NCI-H774 (cell line): ENCODE measurements around the gene SFTA2.
"Not testable (repeated sequence)": the region's sequence is repeated elsewhere in the genome, so short reads cannot be mapped to it uniquely, and the experiment has no call there.

Source experiments
- DNase-seq: peaks from one replicate; lab custom pipeline; 2025; lab: John Stamatoyannopoulos, UW

The SFTA2 gene

GRCh38 chr6:30931969-30932645, at the start of gene SFTA2:
SFTA2 (minus strand) TSS chr6:30932170; CDS start chr6:30932096, 74 bp downstream.
- DNase-seq: no peak

DNA sequence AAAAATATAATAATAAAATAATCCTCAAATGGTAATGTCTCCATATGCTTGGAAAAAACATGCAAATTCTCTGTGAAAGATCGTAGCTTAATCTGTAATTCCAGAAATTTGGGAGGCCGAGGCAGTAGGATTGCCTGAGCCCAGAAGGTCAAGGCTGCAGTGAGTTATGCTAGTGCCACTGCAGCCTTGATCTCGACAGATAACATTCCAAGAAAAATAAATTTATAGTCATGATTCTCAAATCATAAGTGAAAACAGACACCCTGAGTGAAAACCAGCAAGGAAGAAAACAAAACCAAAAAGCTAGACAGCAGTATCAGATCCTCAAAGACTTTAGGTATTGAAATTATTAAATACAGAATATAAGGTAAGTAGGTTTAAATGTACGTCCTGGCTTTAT, 47.7 kb upstream of the SFTA2 start:
- no peak for DNase-seq

DNA sequence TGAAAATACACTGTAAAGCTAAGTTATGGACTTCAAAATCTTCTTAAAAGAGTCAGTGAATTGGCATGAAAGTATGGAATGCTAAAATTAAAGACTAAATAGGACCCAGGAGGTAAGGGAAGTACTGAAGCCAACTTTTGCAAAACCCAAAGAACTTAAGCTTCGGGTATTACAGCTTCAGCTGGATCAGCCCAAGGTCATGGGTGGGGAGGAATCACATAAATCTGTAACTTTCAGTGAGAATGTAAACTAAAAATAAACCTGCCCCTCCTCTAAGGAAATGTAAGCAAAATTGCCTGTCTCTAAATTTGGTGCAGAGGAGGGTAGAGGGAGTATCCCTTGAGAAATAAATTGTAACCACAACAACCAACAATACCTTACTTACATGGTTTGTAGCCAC, 47.2 kb upstream of the SFTA2 start:
- no peak for DNase-seq

DNA sequence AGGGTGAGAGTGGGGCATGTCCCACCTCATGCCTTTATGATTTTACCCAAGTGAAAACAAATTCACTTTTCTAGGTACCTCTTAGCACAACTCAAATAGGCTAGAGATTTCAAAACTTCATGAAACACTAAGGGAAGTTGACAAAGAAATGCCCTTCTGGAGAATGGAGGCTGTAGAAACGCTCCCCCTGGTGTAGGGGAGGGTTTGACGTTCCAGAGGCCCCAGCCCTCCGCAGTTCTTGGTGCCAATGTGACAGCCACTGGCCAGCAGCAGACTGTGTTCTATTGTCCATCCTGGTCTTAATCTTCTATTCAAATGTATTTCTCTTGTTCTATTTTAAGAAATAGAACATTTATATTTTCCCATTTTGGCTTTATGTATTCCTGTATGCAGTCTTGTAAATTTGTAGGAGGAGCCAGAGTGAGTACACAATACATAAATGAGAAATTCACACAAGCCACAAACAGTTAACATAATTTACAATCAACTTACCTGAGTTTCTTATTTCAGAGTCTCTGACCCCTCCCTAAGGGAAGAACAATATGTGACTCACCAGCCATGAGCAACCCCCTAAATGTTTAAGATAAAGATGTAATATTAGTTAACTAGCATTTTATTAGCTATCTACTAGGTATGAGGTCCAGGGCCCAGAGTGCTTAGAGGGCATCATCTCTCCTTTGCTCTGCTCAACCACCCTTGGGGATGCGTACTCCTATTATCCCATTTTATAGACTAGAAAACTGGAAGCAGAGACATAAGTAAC, 42.7 kb upstream of the SFTA2 start:
- no peak for DNase-seq

DNA sequence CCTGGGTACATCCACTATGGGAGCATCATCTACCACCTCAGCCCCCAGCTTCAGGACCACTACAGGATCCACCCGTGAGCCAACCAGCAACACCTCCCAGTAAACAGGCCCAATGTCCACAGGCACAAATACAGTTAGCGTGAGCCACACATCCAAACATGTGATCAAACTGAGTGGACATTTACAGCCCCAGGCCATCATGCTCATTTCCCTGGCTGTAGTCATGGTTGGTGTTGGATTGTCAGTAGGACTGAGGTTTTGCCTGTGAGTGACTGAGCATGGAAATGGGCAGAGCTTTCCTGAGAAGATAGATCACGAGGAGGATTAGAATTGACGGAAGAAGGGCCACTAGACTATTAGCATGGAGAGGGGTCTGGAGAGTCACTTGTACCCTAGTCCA, 40.8 kb upstream of the SFTA2 start:
- DNase-seq: no peak

DNA sequence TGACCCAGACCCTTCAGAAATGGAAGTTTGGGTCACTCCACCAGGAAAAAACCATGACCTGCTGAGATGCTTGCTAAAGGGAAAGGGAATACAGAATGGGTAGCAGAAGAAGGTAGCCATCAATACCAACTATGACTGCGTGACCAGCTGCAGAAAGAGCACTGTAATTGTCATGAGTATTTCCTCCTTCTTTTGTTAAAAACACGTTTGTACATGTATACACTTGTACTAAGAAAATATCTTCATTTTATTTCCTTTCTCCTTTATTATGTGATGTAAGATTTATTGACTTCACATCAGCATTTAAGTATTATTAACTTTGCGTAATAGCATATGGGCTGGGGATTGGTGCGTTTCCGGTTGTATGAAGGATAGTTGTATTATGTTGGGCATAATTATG, 39.0 kb upstream of the SFTA2 start:
- peak; percentile 19 for DNase-seq

- DNase-seq: not testable (repeated sequence)
Observed at GRCh38 chr6:30969171-30969570, 37.2 kb upstream of the SFTA2 start.

DNA sequence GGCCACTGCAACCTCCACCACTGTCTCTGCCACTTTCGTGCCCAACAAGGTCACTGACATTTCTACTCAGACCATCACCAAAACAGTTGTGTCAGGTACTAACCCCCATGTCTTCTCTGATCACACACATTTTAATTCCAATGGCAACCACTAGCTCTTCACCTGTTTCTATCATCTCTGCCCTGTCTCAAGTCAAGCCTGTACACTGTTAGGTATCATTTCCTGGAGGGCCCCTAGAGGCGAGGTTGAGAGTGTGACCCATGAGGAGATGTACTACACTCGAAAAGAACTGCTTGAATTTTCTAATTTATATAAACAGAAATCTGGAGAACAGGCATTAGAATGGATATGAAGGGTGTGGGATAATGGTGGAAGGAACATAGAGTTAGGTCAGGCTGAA, 34.2 kb upstream of the SFTA2 start:
- no peak for DNase-seq

- DNase-seq: no peak
Observed at GRCh38 chr6:30965140-30965601, 33.2 kb upstream of the SFTA2 start.

DNA sequence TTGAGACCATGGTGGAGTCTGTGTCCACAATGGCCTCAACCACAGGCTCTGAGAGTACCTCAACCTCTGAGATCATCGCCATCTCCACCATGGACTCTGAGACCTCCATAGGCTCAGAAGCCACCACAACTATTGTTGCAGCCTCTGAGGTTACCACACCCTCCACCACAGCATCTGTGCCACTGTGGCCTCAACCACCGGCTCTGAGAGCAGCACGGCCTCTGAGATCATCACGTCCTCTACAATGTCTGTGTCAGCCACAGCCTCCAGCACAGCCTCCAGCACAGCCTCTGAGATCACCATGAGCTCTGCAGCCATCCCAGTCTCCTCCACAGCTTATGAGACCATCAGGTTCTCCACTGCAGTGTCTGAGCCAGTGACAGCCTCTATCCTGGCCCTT, 32.1 kb upstream of the SFTA2 start:
- DNase-seq: no peak

GRCh38 chr6:30963641-30964040, 31.7 kb upstream of the SFTA2 start:
- DNase-seq: no peak

- DNase-seq: no peak
Observed at GRCh38 chr6:30962716-30963115, 30.7 kb upstream of the SFTA2 start.

- no peak for DNase-seq
Observed at GRCh38 chr6:30960907-30961673, 29.1 kb upstream of the SFTA2 start.

DNA sequence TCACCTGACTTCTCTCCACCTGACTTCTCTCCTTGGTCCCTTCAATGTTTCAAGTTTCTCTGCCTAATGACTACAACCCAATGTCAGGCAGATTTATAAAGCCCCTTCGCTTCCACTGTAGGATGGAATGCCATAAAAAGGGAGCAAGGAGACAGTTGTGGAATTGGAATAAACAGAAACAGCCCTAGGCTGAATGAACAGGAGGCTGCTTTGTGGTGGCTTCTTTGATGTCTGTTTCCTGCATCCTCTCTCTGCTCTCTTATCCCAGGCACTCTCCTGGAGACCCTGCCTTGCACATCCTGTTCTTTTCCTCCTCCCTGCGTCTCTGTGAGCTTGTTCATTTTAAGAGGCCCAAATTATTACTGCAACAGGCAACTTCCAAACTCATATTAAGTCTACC, 25.7 kb upstream of the SFTA2 start:
- no peak for DNase-seq

DNA sequence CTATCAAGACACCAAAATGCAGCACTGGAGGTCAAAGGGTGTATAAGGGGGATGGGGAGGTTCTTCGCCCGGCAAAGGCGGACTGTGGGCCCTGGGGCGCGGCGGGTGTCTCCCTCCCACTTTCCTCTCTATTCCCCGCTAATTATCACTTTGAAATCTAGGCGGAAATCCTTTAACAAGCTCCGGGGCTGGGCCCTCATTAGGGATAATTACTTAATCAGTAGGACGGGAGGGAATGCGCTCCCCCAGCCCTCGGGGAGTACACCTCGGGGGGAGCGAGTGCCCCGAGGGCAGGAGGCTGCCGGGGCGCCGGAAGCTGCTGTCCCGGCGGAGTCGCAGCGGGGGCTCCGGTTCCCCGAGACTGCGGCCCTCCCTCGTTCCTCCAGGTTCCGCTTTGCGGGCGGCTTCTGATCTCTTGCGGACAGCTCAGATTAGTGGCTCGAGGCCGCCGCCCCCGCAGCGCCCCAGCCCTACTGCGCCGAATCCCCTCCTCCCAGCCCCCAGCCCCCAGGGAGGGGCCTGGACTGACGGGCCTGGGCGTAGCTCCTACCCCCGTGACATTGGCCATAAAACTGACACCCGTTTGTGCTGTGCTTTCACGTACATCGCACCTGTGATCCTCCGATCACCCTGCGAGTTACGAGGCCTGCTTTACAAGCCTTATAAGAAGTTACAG, 23.5 kb upstream of the SFTA2 start:
- peak; percentile 8 for DNase-seq

- no peak for DNase-seq
Observed at GRCh38 chr6:30954631-30955366, 22.8 kb upstream of the SFTA2 start.

GRCh38 chr6:30951907-30952469, 20.0 kb upstream of the SFTA2 start:
- no peak for DNase-seq

DNA sequence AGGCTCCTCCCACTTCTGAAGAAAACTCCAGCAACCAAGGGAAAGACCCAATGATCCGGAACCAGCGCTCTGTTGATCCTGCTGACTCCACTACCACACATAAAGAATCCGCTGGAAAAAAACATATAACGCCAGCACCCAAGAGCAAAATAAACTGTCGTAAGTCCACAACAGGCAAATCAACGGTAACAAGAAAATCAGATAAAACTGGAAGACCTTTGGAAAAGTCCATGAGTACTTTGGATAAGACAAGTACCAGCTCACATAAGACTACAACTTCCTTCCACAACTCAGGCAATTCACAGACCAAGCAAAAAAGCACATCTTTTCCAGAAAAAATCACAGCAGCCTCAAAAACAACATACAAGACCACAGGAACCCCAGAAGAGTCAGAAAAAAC, 16.8 kb upstream of the SFTA2 start:
- DNase-seq: no peak

DNA sequence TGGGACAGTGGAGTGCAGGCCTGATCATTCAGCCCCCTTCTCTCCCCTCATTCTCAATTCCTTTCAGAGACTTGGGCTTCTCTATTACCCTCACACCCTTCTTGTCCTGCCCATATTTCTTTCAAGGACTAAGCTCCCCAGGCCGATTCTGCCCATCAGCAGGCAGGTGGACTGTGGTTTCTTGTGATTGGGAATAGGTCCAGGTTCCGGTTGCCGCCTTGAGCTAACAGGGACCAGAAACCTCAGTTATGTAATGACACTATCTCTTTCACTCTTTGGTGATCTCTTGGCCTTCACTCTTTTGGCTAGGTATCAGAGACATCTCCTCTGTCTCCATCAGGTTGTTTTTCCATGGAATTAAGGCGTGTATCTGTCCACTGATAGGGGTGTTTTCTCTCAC, 15.3 kb upstream of the SFTA2 start:
- no peak for DNase-seq

DNA sequence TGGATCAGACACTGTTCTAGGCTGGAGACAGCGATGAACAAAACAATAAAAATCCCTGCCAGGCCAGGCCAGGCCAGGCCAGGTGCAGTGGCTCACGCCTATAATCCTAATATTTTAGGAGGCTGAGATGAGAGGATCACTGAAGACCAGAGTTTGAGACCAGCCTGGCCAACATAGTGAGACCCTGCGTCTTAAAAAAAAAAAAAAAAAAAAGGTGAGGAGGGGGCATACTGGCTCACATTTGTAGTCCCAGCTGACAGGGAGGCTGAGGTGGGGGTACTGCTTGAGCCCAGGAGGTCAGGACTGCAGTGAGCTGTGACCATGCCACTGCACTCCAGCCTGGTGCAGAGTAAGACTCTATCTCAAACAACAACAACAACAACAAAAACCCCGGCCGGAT, 13.3 kb upstream of the SFTA2 start:
- DNase-seq: no peak

GRCh38 chr6:30944051-30944450, 12.1 kb upstream of the SFTA2 start:
- DNase-seq: no peak
